ENCODE data around the gene ARMC6. TPM values are rescaled to one million over a fixed set of nuclear protein-coding genes. Genes with fewer than 3 reads are reported as not detected.

The ARMC6 gene
- total and polyA plus RNA-seq, 2 donors (not counting 3 experiments of a cell fraction or from before 2014, with no cell fraction given) = 33.9 to 44.7 TPM

GRCh38 chr19:19079571-19079970 is 46.2 kb downstream of the ARMC6 start:
- no peaks in the 10 kb centered on the region for H3K79me2 ChIP-seq (ENCODE audit: control insufficient read depth, insufficient read depth, low read length)
- POLR2A ChIA-PET = no interaction called here
- H3K27ac ChIP-seq (ENCODE audit: insufficient read depth, low read depth, low read length) = no peak overlapping the region
- dilution Hi-C loops (cut with MboI; ENCODE audit: extremely low pct_ligation_motif_present, low sequenced_read_pairs) = no loop called here
- TF ChIP-seq GATA2 (IDR thresholded peaks at IDR 0.05; ENCODE audit: insufficient read depth, insufficient read length, low read depth, low read length) = no peak
- no peak for TF ChIP-seq POLR2AphosphoS5 (IDR thresholded peaks at IDR 0.05; ENCODE audit: insufficient read depth, low read depth, low read length)
- no peak for TF ChIP-seq FOS (IDR thresholded peaks at IDR 0.05; ENCODE audit: borderline replicate concordance, insufficient read depth, low read length)
- H3K9me3 ChIP-seq (replicated peaks; ENCODE audit: control insufficient read depth, insufficient read depth, low read length) = no peaks in the 10 kb centered on the region
- CTCF ChIA-PET = no interaction called here
- H3K4me2 ChIP-seq (ENCODE audit: insufficient read depth, low read length) = no peak overlapping the region
- H3K4me3 ChIP-seq (replicated peaks in 1 of 3; ENCODE audit: insufficient read depth in 1 of 3, low read depth in 1 of 3, low read length in 3 of 3) = no peak overlapping the region
- no peaks in the 10 kb centered on the region for H3K9me1 ChIP-seq (replicated peaks; ENCODE audit: control insufficient read depth, extremely low read depth, insufficient read depth, low read length)
- H3K27me3 ChIP-seq (ENCODE audit: control insufficient read depth in 2 of 2, insufficient read depth in 2 of 2, low read length in 2 of 2) = no peaks in the 10 kb centered on the region
- no peaks in the 10 kb centered on the region for H3K4me1 ChIP-seq (ENCODE audit: control insufficient read depth, extremely low read depth, insufficient read depth, low read length)
- FAIRE-seq (no peak), DNase-seq (ENCODE audit: low read depth, low spot score) (no peak)
- BruUV-seq (replicated peaks) = no TSS peak
- intact Hi-C loops (cut with micrococcal nuclease) = no loop called here
- H4K20me1 ChIP-seq (replicated peaks; ENCODE audit: control insufficient read depth, extremely low read depth, insufficient read depth, low read length) = no peaks in the 10 kb centered on the region
- H3K36me3 ChIP-seq (ENCODE audit: control insufficient read depth in 2 of 2, extremely low read depth in 1 of 2, insufficient read depth in 2 of 2, low read length in 2 of 2) = no peaks in the 10 kb centered on the region
- no peak overlapping the region for H3K9ac ChIP-seq (replicated peaks; ENCODE audit: extremely low read depth, insufficient read depth, low read length)
- no peak overlapping the region for H2AFZ ChIP-seq (ENCODE audit: low read depth, low read length)

- no peak overlapping the region for H3K4me2 ChIP-seq (ENCODE audit: insufficient read depth, low read length)
- H3K36me3 ChIP-seq (ENCODE audit: control insufficient read depth in 2 of 2, extremely low read depth in 1 of 2, insufficient read depth in 2 of 2, low read length in 2 of 2) = no peaks in the 10 kb centered on the region
- no TSS peak for BruUV-seq (replicated peaks)
- no peak overlapping the region for H3K27ac ChIP-seq (ENCODE audit: insufficient read depth, low read depth, low read length)
- H3K9ac ChIP-seq (replicated peaks; ENCODE audit: extremely low read depth, insufficient read depth, low read length) = no peak overlapping the region
- POLR2A ChIA-PET = no interaction called here
- H3K4me1 ChIP-seq (ENCODE audit: control insufficient read depth, extremely low read depth, insufficient read depth, low read length) = no peaks in the 10 kb centered on the region
- intact Hi-C loops (cut with micrococcal nuclease) = no loop called here
- DNase-seq (ENCODE audit: low read depth, low spot score) (no peak), FAIRE-seq (no peak)
- H3K27me3 ChIP-seq (ENCODE audit: control insufficient read depth in 2 of 2, insufficient read depth in 2 of 2, low read length in 2 of 2) = no peaks in the 10 kb centered on the region
- H3K9me3 ChIP-seq (replicated peaks; ENCODE audit: control insufficient read depth, insufficient read depth, low read length) = no peaks in the 10 kb centered on the region
- H3K79me2 ChIP-seq (ENCODE audit: control insufficient read depth, insufficient read depth, low read length) = no peaks in the 10 kb centered on the region
- no peak overlapping the region for H2AFZ ChIP-seq (ENCODE audit: low read depth, low read length)
- TF ChIP-seq POLR2AphosphoS5 (IDR thresholded peaks at IDR 0.05; ENCODE audit: insufficient read depth, low read depth, low read length) (no peak), FOS (IDR thresholded peaks at IDR 0.05; ENCODE audit: borderline replicate concordance, insufficient read depth, low read length) (no peak), MYC (IDR thresholded peaks at IDR 0.05; ENCODE audit: low read depth, low read length) (no peak), POLR2A (IDR thresholded peaks at IDR 0.05; ENCODE audit: low read depth, low read length) (no peak), JUN (IDR thresholded peaks at IDR 0.05; ENCODE audit: borderline replicate concordance, insufficient read depth, insufficient read length, low read depth) (no peak), GATA2 (IDR thresholded peaks at IDR 0.05; ENCODE audit: insufficient read depth, insufficient read length, low read depth, low read length) (no peak)
- dilution Hi-C loops (cut with MboI; ENCODE audit: extremely low pct_ligation_motif_present, low sequenced_read_pairs) = no loop called here
- no peak overlapping the region for H3K4me3 ChIP-seq (replicated peaks in 1 of 3; ENCODE audit: insufficient read depth in 1 of 3, low read depth in 1 of 3, low read length in 3 of 3)
- CTCF ChIA-PET = no interaction called here
- no peaks in the 10 kb centered on the region for H4K20me1 ChIP-seq (replicated peaks; ENCODE audit: control insufficient read depth, extremely low read depth, insufficient read depth, low read length)
- H3K9me1 ChIP-seq (replicated peaks; ENCODE audit: control insufficient read depth, extremely low read depth, insufficient read depth, low read length) = no peaks in the 10 kb centered on the region
Observed at GRCh38 chr19:19081642-19082151, 48.3 kb downstream of the ARMC6 start.

Data from endothelial cell of umbilical vein (primary cell).